WTC11 (cell line): ENCODE results near the gene LEFTY1.

Experiments
- GABPB1 ChIP-seq: sonication (generic); formaldehyde crosslinking; IDR thresholded peaks from 2 replicates; pipeline ENCODE4 v1.8.1; 2023; ENCODE audit warnings: mild to moderate bottlenecking, missing genetic modification reagents
- KAT7 ChIP-seq: sonication (generic); formaldehyde crosslinking; IDR thresholded peaks from 2 replicates; pipeline ENCODE4 v1.8.1; 2023; ENCODE audit warnings: missing genetic modification reagents, mild to moderate bottlenecking, borderline replicate concordance
- NFE2L1 ChIP-seq: sonication (generic); formaldehyde crosslinking; IDR thresholded peaks from 2 replicates; pipeline ENCODE4 v1.8.1; 2023; ENCODE audit warnings: missing genetic modification reagents
- NR3C1 ChIP-seq: sonication (generic); formaldehyde crosslinking; conservative IDR thresholded peaks from 2 replicates; pipeline ENCODE4 v1.8.1; 2023; ENCODE audit warnings: low read depth, mild to moderate bottlenecking, missing genetic modification reagents
- SP1 ChIP-seq: sonication (generic); formaldehyde crosslinking; conservative IDR thresholded peaks from 2 replicates; pipeline ENCODE4 v1.8.1; 2022; ENCODE audit warnings: missing genetic modification reagents
- USF2 ChIP-seq: sonication (generic); formaldehyde crosslinking; IDR thresholded peaks from 2 replicates; pipeline ENCODE4 v1.8.1; 2023; ENCODE audit warnings: mild to moderate bottlenecking, missing genetic modification reagents, moderate library complexity
- ZNF138 ChIP-seq: sonication (generic); formaldehyde crosslinking; conservative IDR thresholded peaks from 2 replicates; pipeline ENCODE4 v1.8.1; 2022; ENCODE audit warnings: mild to moderate bottlenecking, moderate library complexity, missing genetic modification reagents
- ZNF416 ChIP-seq: fragments of 250-450 bp; sonication (Bioruptor Pico); IDR thresholded peaks from 2 replicates; pipeline ENCODE4 v1.9.0; 2021; ENCODE audit warnings: mild to moderate bottlenecking, inconsistent platforms
- TF ChIP-seq, protein P1 (sequence below): fragments of 200-600 bp; IDR thresholded peaks from 2 replicates; pipeline ENCODE4 v1.8.0; 2022; ENCODE audit warnings: antibody characterized with exemption
- TF ChIP-seq, protein P2 (sequence below): sonication (generic); formaldehyde crosslinking; conservative IDR thresholded peaks from 2 replicates; pipeline ENCODE4 v1.8.1; 2022; ENCODE audit warnings: mild to moderate bottlenecking, missing genetic modification reagents
- TF ChIP-seq, protein P3 (sequence below): sonication (generic); formaldehyde crosslinking; IDR thresholded peaks from 2 replicates; pipeline ENCODE4 v1.8.0; 2022; ENCODE audit warnings: mild to moderate bottlenecking, missing genetic modification reagents
- TF ChIP-seq, protein P4 (sequence below): sonication (generic); formaldehyde crosslinking; IDR thresholded peaks from 2 replicates; pipeline ENCODE4 v1.8.1; 2023; ENCODE audit warnings: mild to moderate bottlenecking, missing genetic modification reagents, borderline replicate concordance

DNA sequence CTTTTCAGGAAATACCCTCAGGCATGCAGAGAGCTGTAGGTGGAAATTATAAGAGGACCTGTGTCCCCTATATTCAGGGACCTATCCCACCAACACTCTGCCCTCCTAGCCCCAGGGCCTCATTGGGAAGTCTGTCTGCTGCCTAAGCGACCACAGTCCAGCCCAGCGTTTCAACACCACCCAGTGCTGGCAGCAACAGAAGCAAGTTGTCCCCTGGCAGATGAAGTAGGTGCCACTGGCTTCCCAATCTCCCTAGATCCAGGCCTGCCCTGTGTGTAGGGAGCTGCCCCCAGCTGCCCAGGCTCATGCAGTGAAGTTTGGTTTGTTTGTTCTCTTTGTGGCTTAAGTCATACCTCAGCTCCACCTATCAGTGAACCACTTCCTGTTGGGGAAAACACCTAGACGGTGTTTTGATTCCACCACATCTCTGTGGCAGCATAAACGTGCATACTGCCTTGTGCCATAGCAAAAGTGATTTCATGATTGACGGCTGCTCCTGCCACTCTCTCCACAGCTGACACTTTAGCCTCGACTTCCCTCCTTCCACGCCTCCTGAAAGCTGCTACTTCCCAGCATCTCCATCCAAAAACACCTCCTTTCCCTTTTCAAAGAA lies 8.1 kb upstream of the LEFTY1 start:
- TF ChIP-seq, protein P1, sequence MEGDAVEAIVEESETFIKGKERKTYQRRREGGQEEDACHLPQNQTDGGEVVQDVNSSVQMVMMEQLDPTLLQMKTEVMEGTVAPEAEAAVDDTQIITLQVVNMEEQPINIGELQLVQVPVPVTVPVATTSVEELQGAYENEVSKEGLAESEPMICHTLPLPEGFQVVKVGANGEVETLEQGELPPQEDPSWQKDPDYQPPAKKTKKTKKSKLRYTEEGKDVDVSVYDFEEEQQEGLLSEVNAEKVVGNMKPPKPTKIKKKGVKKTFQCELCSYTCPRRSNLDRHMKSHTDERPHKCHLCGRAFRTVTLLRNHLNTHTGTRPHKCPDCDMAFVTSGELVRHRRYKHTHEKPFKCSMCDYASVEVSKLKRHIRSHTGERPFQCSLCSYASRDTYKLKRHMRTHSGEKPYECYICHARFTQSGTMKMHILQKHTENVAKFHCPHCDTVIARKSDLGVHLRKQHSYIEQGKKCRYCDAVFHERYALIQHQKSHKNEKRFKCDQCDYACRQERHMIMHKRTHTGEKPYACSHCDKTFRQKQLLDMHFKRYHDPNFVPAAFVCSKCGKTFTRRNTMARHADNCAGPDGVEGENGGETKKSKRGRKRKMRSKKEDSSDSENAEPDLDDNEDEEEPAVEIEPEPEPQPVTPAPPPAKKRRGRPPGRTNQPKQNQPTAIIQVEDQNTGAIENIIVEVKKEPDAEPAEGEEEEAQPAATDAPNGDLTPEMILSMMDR = no peak
- TF ChIP-seq, protein P2, sequence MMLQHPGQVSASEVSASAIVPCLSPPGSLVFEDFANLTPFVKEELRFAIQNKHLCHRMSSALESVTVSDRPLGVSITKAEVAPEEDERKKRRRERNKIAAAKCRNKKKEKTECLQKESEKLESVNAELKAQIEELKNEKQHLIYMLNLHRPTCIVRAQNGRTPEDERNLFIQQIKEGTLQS (CRISPR knock-in tag) = no peak
- TF ChIP-seq GABPB1 (CRISPR knock-in tag) (no peak), ZNF416 (CRISPR knock-in tag) (no peak), SP1 (no peak), ZNF138 (no peak), NR3C1 (CRISPR knock-in tag) (no peak), NFE2L1 (no peak), USF2 (CRISPR knock-in tag) (no peak), KAT7 (CRISPR knock-in tag) (no peak)
- TF ChIP-seq, protein P3, sequence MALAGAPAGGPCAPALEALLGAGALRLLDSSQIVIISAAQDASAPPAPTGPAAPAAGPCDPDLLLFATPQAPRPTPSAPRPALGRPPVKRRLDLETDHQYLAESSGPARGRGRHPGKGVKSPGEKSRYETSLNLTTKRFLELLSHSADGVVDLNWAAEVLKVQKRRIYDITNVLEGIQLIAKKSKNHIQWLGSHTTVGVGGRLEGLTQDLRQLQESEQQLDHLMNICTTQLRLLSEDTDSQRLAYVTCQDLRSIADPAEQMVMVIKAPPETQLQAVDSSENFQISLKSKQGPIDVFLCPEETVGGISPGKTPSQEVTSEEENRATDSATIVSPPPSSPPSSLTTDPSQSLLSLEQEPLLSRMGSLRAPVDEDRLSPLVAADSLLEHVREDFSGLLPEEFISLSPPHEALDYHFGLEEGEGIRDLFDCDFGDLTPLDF (CRISPR knock-in tag) = no peak
- TF ChIP-seq, protein P4, sequence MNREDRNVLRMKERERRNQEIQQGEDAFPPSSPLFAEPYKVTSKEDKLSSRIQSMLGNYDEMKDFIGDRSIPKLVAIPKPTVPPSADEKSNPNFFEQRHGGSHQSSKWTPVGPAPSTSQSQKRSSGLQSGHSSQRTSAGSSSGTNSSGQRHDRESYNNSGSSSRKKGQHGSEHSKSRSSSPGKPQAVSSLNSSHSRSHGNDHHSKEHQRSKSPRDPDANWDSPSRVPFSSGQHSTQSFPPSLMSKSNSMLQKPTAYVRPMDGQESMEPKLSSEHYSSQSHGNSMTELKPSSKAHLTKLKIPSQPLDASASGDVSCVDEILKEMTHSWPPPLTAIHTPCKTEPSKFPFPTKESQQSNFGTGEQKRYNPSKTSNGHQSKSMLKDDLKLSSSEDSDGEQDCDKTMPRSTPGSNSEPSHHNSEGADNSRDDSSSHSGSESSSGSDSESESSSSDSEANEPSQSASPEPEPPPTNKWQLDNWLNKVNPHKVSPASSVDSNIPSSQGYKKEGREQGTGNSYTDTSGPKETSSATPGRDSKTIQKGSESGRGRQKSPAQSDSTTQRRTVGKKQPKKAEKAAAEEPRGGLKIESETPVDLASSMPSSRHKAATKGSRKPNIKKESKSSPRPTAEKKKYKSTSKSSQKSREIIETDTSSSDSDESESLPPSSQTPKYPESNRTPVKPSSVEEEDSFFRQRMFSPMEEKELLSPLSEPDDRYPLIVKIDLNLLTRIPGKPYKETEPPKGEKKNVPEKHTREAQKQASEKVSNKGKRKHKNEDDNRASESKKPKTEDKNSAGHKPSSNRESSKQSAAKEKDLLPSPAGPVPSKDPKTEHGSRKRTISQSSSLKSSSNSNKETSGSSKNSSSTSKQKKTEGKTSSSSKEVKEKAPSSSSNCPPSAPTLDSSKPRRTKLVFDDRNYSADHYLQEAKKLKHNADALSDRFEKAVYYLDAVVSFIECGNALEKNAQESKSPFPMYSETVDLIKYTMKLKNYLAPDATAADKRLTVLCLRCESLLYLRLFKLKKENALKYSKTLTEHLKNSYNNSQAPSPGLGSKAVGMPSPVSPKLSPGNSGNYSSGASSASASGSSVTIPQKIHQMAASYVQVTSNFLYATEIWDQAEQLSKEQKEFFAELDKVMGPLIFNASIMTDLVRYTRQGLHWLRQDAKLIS (CRISPR knock-in tag) = no peak
